HepG2 (cell line): ENCODE measurements around the gene NPC1. TPM values are rescaled to one million over a fixed set of nuclear protein-coding genes. Genes with fewer than 3 reads are reported as not detected.

Source experiments
- ATAC-seq: fragments of 200-7000 bp; cut with Tn5 transposase; 3 replicates; pipeline ENCODE4 v1.9.1; 2020; ENCODE audit warnings: mild to moderate bottlenecking, moderate library complexity
- BruUV-seq: library from RNA; stranded (reverse); fragments of 400-500 nt; replicated peaks from 2 replicates; lab custom pipeline; 2021; lab: Mats Ljungman, UMichigan
- CTCF ChIA-PET: fragments of 300-600 bp; formaldehyde crosslinking; extraction: SDS; loops from one replicate; lab custom pipeline; 2021; ENCODE audit warnings: low total read pairs, inconsistent platforms, low intra/inter-chr PET ratio; lab: Yijun Ruan, JAX
- POLR2A ChIA-PET: fragments of 350-600 bp; sonication (Branson Sonifier 250); formaldehyde crosslinking; loops from one replicate; lab custom pipeline; 2020; ENCODE audit warnings: antibody characterized with exemption, inconsistent platforms; lab: Yijun Ruan, JAX
- DNase-seq: peaks from one replicate; pipeline ENCODE4 v3.0.0-alpha.2; 2015; ENCODE audit warnings: low spot score
- FAIRE-seq: peaks from 3 replicates; lab custom pipeline; 2011; peaks lifted over from hg19 to GRCh38; lab: Jason Lieb, UNC
- H2AFZ ChIP-seq: one replicate; pipeline ENCODE4 v1.6.1; 2011; ENCODE audit warnings: low read length, inconsistent platforms
- H3K27ac ChIP-seq: fragments of 300-600 bp; 3 replicates; pipeline ENCODE4 v1.8.0; 2011; ENCODE audit warnings: mixed run types, mild to moderate bottlenecking, mixed read lengths, low read length, inconsistent platforms; ENCODE audit not compliant: insufficient read depth; ENCODE audit errors: extremely low read length
- H3K27me3 ChIP-seq, 2 experiments: fragments of 200-600 bp in 1 of 2; 2 replicates in 1 of 2; 3 replicates in 1 of 2; pipeline versions ENCODE4 v1.6.0 to v1.8.0; 2011; ENCODE audit warnings: low read length in 2 of 2, mild to moderate bottlenecking in 2 of 2, moderate library complexity in 2 of 2, inconsistent platforms in 1 of 2; ENCODE audit not compliant: insufficient read depth in 2 of 2, control insufficient read depth in 1 of 2
- H3K36me3 ChIP-seq, 2 experiments: fragments of 200-600 bp in 1 of 2; replicated peaks in 1 of 2; 2 replicates in 1 of 2; 3 replicates in 1 of 2; pipeline versions ENCODE4 v1.5.1 to v1.8.0; 2011; ENCODE audit warnings: low read length in 2 of 2, inconsistent platforms in 1 of 2; ENCODE audit not compliant: insufficient read depth in 2 of 2, control insufficient read depth in 1 of 2
- H3K4me1 ChIP-seq: 2 replicates; pipeline ENCODE4 v1.5.1; 2012; ENCODE audit warnings: low read length, inconsistent platforms; ENCODE audit not compliant: insufficient read depth
- H3K4me2 ChIP-seq: 2 replicates; pipeline ENCODE4 v1.6.0; 2011; ENCODE audit warnings: low read depth, low read length, inconsistent platforms
- H3K4me3 ChIP-seq, 3 experiments: fragments of 200-600 bp in 1 of 3; sonication (generic), shearing (Covaris generic) in 1 of 3; replicated peaks in 1 of 3; 2 replicates each; pipeline ENCODE4 v1.5.1; 2011 to 2016; ENCODE audit warnings: low read length in 3 of 3, inconsistent platforms in 2 of 3, low read depth in 2 of 3, mild to moderate bottlenecking in 2 of 3, control low read depth in 1 of 3, mixed read lengths in 1 of 3; ENCODE audit not compliant: insufficient read depth in 1 of 3
- H3K79me2 ChIP-seq: one replicate; pipeline ENCODE4 v1.6.1; 2011; ENCODE audit warnings: low read length, inconsistent platforms; ENCODE audit not compliant: insufficient read depth
- H3K9ac ChIP-seq: 2 replicates; pipeline ENCODE4 v1.6.0; 2011; ENCODE audit warnings: mild to moderate bottlenecking, low read depth, low read length, inconsistent platforms; ENCODE audit not compliant: insufficient read depth
- H3K9me3 ChIP-seq: 2 replicates; pipeline ENCODE4 v1.5.1; 2012; ENCODE audit warnings: mild to moderate bottlenecking, low read length
- H4K20me1 ChIP-seq: 2 replicates; pipeline ENCODE4 v1.6.0; 2011; ENCODE audit warnings: inconsistent platforms, mild to moderate bottlenecking, low read length, moderate library complexity; ENCODE audit not compliant: insufficient read depth
- CENPX ChIP-seq: sonication (generic); formaldehyde crosslinking; IDR thresholded peaks from 2 replicates; pipeline ENCODE4 v1.9.0; 2021; ENCODE audit warnings: mild to moderate bottlenecking, missing genetic modification reagents, moderate library complexity
- HMG20B ChIP-seq: conservative IDR thresholded peaks from 2 replicates; pipeline ENCODE4 v1.6.1; 2016; ENCODE audit warnings: missing genetic modification reagents, missing compliant biosample characterization
- MIXL1 ChIP-seq: IDR thresholded peaks from 2 replicates; pipeline ENCODE4 v1.6.1; 2016
- TEAD3 ChIP-seq: optimal IDR thresholded peaks from 2 replicates; pipeline ENCODE3; 2016; ENCODE audit warnings: borderline replicate concordance
- ZMYM3 ChIP-seq: sonication (generic); formaldehyde crosslinking; IDR thresholded peaks from 2 replicates; pipeline ENCODE4 v1.5.1; 2020; ENCODE audit warnings: mild to moderate bottlenecking, missing genetic modification reagents
- ZNF629 ChIP-seq: sonication (generic); formaldehyde crosslinking; conservative IDR thresholded peaks from 2 replicates; pipeline ENCODE4 v1.5.0; 2020; ENCODE audit warnings: missing genetic modification reagents
- ZNF720 ChIP-seq: sonication (generic); formaldehyde crosslinking; IDR thresholded peaks from 2 replicates; pipeline ENCODE4 v1.4.0; 2020; ENCODE audit warnings: missing genetic modification reagents
- ZNF773 ChIP-seq: sonication (generic); formaldehyde crosslinking; IDR thresholded peaks from 2 replicates; pipeline ENCODE4 v1.4.0; 2020; ENCODE audit warnings: missing genetic modification reagents, borderline replicate concordance
- WGBS: methylation state at CpG from one replicate; pipeline ENCODE4 v1.1.6; 2017; ENCODE audit warnings: low lambda C conversion rate; 5-methylcytosine and 5-hydroxymethylcytosine counted together
- in situ Hi-C: cut with HindIII; loops from 2 replicates; pipeline ENCODE4 v1.10.0; 2017; ENCODE audit warnings: low pct_unique_long_range_greater_than_20kb; ENCODE audit not compliant: extremely low pct_ligation_motif_present
- intact Hi-C: fragments of 100-400 bp; cut with micrococcal nuclease; formaldehyde crosslinking; loops from one replicate; pipeline ENCODE4 v1.10.0; 2022; ENCODE audit not compliant: unreplicated experiment
- polyA plus RNA-seq, 8 experiments: library from polyadenylated mRNA; depleted of rRNA in 3 of 8; stranded (reverse) in 7 of 8; unstranded in 1 of 8; fragments of >200 nt; fragmentation: Illumina TruSeq in 4 of 8; extraction: Trizol in 4 of 8; gene quantifications; 2 replicates each; pipeline versions ENCODE4 v1.2.1 to v1.2.3, GENCODE V29; 2011 to 2016; ENCODE audit warnings: low read depth in 4 of 8, missing spikeins in 1 of 8, mixed read lengths in 1 of 8; ENCODE audit not compliant: insufficient read depth in 1 of 8
- total RNA-seq, 5 experiments: library from RNA; depleted of rRNA; stranded (reverse); fragments of >200 nt; fragmentation: Illumina TruSeq; extraction: Trizol; gene quantifications; 2 replicates each; pipeline ENCODE4 v1.2.3, GENCODE V29; 2016; ENCODE audit warnings: low read depth in 1 of 5
- TF ChIP-seq, protein P1 (sequence below): IDR thresholded peaks from 2 replicates; pipeline ENCODE4 v1.6.1; 2016; ENCODE audit warnings: low read depth, control low read depth
- TF ChIP-seq, protein P2 (sequence below): sonication (generic); formaldehyde crosslinking; IDR thresholded peaks from 2 replicates; pipeline ENCODE4 v1.4.0; 2020; ENCODE audit warnings: mild to moderate bottlenecking, missing genetic modification reagents
- TF ChIP-seq, protein P3 (sequence below): sonication (generic); formaldehyde crosslinking; IDR thresholded peaks from 2 replicates; pipeline ENCODE4 v1.4.0; 2020; ENCODE audit warnings: missing genetic modification reagents, borderline replicate concordance
- TF ChIP-seq, protein P4 (sequence below): sonication (generic); formaldehyde crosslinking; IDR thresholded peaks from 2 replicates; pipeline ENCODE4 v1.5.0; 2020; ENCODE audit warnings: mild to moderate bottlenecking, missing genetic modification reagents, borderline replicate concordance

Gene NPC1
- total and polyA plus RNA-seq, 2 of the 13 experiments (the other 11 are each of a cell fraction or from before 2014, with no cell fraction given), result 46.5 to 114 TPM

DNA sequence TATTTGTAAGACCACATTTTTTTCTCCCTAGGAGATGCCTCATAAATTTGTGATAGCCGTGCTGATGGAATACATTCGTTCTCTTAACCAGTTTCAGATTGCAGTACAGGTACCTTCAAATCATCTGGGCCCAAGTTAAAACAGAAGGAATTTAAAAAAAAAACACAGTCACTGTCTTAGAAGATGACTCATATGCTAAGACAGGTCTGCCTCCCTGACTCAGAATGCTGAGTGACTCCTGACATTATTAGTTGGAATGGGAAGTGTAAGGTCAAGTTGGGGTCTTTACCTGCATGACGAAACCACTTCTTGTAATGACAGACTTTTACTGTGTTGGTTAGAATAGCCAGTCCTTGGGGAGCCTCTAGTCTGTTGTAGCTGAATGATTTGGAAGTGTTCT is 56.7 kb downstream of the NPC1 start (continued):
- TF ChIP-seq, protein P1, sequence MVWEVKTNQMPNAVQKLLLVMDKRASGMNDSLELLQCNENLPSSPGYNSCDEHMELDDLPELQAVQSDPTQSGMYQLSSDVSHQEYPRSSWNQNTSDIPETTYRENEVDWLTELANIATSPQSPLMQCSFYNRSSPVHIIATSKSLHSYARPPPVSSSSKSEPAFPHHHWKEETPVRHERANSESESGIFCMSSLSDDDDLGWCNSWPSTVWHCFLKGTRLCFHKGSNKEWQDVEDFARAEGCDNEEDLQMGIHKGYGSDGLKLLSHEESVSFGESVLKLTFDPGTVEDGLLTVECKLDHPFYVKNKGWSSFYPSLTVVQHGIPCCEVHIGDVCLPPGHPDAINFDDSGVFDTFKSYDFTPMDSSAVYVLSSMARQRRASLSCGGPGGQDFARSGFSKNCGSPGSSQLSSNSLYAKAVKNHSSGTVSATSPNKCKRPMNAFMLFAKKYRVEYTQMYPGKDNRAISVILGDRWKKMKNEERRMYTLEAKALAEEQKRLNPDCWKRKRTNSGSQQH (CRISPR knock-in tag), result no peak
- TF ChIP-seq ZNF629 (CRISPR knock-in tag), result no peak

DNA sequence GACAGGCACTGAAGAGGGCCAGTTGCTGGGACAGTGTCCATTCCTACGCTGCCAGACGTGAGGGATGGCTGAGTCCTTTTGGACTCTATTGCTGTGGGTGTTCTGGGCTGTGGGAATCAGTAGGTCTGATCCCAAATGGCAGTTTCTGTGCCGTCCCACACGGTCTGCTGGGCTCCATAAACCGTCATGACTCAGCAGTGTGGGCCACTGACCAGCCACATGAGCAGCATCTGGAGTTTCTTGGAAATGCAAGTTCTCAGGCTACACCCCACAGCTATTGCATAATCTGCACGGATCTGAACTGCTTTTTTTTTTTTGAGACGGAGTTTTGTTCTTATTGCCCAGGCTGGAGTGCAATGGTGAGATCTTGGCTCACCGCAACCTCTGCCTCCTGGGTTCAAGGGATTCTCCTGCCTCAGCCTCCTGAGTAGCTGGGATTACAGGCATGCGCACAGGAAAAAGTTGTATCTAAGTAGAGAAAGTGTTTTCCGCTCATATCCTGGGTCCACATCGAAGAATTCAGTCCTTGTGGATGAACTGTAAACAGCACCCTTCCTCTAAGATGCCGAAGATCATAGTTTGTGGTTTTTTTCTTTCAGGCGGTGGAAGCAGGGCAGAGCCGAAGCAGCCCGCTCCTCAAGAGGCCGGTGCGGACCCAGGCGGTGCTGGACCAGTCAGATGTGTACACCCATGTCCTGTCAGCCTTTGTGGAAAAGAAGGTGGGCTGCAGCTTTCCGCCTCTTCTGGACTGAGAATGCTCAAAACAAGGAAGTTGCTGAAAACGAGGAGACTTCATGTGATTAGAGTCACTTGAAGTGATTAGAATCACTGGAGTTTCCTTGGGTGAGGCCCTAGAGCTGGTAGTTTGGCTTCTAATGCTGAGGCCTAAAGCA is 57.5 kb downstream of the NPC1 start:
- ChIA-PET POLR2A (no interaction called here), CTCF (no interaction called here)
- intact Hi-C loops (no loop called here), in situ Hi-C loops (no loop called here)
- H3K27ac ChIP-seq, result no peak overlapping the region
- WGBS, result 97% methylated on average over 16 of the region's 20 CpGs
- H4K20me1 ChIP-seq, result no peaks in the 10 kb centered on the region
- no peaks in the 10 kb centered on the region for H3K9me3 ChIP-seq
- BruUV-seq, result no TSS peak
- H2AFZ ChIP-seq, result no peak overlapping the region
- H3K27me3 ChIP-seq, result no peaks in the 10 kb centered on the region
- FAIRE-seq (no peak), DNase-seq (no peak), ATAC-seq (no peak)
- H3K9ac ChIP-seq, result no peak overlapping the region
- H3K4me1 ChIP-seq, result 0 out of 2 replicates have a peak, but pooled peaks cover 6% of the 10 kb centered on the region
- H3K79me2 ChIP-seq, result no peaks in the 10 kb centered on the region
- H3K4me2 ChIP-seq, result no peak overlapping the region
- peaks cover 8 to 69% of the 10 kb centered on the region in 2 experiments for H3K36me3 ChIP-seq
- no peak overlapping the region for H3K4me3 ChIP-seq
- TF ChIP-seq, protein P2, sequence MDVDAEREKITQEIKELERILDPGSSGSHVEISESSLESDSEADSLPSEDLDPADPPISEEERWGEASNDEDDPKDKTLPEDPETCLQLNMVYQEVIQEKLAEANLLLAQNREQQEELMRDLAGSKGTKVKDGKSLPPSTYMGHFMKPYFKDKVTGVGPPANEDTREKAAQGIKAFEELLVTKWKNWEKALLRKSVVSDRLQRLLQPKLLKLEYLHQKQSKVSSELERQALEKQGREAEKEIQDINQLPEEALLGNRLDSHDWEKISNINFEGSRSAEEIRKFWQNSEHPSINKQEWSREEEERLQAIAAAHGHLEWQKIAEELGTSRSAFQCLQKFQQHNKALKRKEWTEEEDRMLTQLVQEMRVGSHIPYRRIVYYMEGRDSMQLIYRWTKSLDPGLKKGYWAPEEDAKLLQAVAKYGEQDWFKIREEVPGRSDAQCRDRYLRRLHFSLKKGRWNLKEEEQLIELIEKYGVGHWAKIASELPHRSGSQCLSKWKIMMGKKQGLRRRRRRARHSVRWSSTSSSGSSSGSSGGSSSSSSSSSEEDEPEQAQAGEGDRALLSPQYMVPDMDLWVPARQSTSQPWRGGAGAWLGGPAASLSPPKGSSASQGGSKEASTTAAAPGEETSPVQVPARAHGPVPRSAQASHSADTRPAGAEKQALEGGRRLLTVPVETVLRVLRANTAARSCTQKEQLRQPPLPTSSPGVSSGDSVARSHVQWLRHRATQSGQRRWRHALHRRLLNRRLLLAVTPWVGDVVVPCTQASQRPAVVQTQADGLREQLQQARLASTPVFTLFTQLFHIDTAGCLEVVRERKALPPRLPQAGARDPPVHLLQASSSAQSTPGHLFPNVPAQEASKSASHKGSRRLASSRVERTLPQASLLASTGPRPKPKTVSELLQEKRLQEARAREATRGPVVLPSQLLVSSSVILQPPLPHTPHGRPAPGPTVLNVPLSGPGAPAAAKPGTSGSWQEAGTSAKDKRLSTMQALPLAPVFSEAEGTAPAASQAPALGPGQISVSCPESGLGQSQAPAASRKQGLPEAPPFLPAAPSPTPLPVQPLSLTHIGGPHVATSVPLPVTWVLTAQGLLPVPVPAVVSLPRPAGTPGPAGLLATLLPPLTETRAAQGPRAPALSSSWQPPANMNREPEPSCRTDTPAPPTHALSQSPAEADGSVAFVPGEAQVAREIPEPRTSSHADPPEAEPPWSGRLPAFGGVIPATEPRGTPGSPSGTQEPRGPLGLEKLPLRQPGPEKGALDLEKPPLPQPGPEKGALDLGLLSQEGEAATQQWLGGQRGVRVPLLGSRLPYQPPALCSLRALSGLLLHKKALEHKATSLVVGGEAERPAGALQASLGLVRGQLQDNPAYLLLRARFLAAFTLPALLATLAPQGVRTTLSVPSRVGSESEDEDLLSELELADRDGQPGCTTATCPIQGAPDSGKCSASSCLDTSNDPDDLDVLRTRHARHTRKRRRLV (CRISPR knock-in tag), result no peak
- TF ChIP-seq HMG20B (CRISPR knock-in tag) (no peak), TEAD3 (CRISPR knock-in tag) (no peak), MIXL1 (no peak), CENPX (CRISPR knock-in tag) (no peak), ZNF720 (CRISPR knock-in tag) (no peak), ZNF773 (CRISPR knock-in tag) (no peak), ZMYM3 (CRISPR knock-in tag) (no peak)
- TF ChIP-seq, protein P3, sequence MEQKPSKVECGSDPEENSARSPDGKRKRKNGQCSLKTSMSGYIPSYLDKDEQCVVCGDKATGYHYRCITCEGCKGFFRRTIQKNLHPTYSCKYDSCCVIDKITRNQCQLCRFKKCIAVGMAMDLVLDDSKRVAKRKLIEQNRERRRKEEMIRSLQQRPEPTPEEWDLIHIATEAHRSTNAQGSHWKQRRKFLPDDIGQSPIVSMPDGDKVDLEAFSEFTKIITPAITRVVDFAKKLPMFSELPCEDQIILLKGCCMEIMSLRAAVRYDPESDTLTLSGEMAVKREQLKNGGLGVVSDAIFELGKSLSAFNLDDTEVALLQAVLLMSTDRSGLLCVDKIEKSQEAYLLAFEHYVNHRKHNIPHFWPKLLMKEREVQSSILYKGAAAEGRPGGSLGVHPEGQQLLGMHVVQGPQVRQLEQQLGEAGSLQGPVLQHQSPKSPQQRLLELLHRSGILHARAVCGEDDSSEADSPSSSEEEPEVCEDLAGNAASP (CRISPR knock-in tag), result no peak
- TF ChIP-seq, protein P4, sequence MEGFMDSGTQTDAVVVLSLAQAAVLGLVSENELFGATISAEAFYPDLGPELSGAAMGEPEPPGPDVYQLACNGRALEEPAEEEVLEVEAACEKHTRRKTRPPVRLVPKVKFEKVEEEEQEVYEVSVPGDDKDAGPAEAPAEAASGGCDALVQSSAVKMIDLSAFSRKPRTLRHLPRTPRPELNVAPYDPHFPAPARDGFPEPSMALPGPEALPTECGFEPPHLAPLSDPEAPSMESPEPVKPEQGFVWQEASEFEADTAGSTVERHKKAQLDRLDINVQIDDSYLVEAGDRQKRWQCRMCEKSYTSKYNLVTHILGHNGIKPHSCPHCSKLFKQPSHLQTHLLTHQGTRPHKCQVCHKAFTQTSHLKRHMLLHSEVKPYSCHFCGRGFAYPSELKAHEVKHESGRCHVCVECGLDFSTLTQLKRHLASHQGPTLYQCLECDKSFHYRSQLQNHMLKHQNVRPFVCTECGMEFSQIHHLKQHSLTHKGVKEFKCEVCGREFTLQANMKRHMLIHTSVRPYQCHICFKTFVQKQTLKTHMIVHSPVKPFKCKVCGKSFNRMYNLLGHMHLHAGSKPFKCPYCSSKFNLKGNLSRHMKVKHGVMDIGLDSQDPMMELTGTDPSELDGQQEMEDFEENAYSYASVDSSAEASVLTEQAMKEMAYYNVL, result no peak
